Thoracic aorta (tissue), 2 donors: ENCODE data around the gene HSPE1. TPM values are rescaled to one million over a fixed set of nuclear protein-coding genes. Genes with fewer than 3 reads are reported as not detected.

ENCODE experiments used
- ATAC-seq: fragments of 150-250 bp; one replicate; pipeline ENCODE4 v1.8.0; 2017; ENCODE audit warnings: low read depth; ENCODE audit not compliant: insufficient number of reproducible peaks, low FRiP score
- DNase-seq: peaks from one replicate; pipeline ENCODE4 v3.0.0-alpha.2; 2020; ENCODE audit warnings: low spot score
- H3K27ac ChIP-seq, 2 donors: fragments of 200-600 bp; sonication (generic); 1 replicate in 1 of 2; 2 replicates in 1 of 2; pipeline ENCODE4 v1.5.1; 2016; ENCODE audit warnings: mild to moderate bottlenecking in 2 of 2, moderate library complexity in 2 of 2
- H3K27me3 ChIP-seq: fragments of 200-600 bp; sonication (generic); replicated peaks from 2 replicates; pipeline ENCODE4 v1.6.0; 2016; ENCODE audit warnings: mild to moderate bottlenecking; ENCODE audit not compliant: insufficient read depth
- H3K36me3 ChIP-seq: fragments of 200-600 bp; sonication (generic); one replicate; pipeline ENCODE4 v1.5.1; 2016
- H3K4me1 ChIP-seq, 2 donors: fragments of 200-600 bp; sonication (generic); 1 replicate in 1 of 2; 2 replicates in 1 of 2; pipeline versions ENCODE4 v1.5.1 to v1.6.0; 2016; ENCODE audit warnings: low read depth in 2 of 2, mild to moderate bottlenecking in 1 of 2; ENCODE audit not compliant: control insufficient read depth in 1 of 2
- H3K4me3 ChIP-seq: fragments of 200-600 bp; sonication (generic); 2 replicates; pipeline ENCODE4 v1.5.1; 2016; ENCODE audit warnings: mild to moderate bottlenecking
- H3K9me3 ChIP-seq: fragments of 200-600 bp; sonication (generic); 2 replicates; pipeline ENCODE4 v1.5.1; 2016
- total RNA-seq, 2 donors: library from RNA; depleted of rRNA; stranded (reverse); fragments of >200 nt; gene quantifications; one replicate each; pipeline versions ENCODE4 v1.1.0 to v1.2.3, GENCODE V29; 2016
- TF ChIP-seq, protein P1 (sequence below): fragments of 200-600 bp; sonication (generic); IDR thresholded peaks from one replicate; pipeline ENCODE4 v1.5.1; 2019; ENCODE audit warnings: antibody characterized with exemption

Gene HSPE1
- total RNA-seq, 2 donors from 2014 or later: 26.3 to 45.0 TPM

- ATAC-seq (no peak), DNase-seq (no peak)
- Histone ChIP-seq H3K36me3 (peaks cover 31% of the 10 kb centered on the region), H3K9me3 (peaks cover 13% of the 10 kb centered on the region), H3K27ac (no peak overlapping the region), H3K4me3 (no peak overlapping the region), H3K4me1 (no peaks in the 10 kb centered on the region), H3K27me3 (no peaks in the 10 kb centered on the region)
- TF ChIP-seq, protein P1, sequence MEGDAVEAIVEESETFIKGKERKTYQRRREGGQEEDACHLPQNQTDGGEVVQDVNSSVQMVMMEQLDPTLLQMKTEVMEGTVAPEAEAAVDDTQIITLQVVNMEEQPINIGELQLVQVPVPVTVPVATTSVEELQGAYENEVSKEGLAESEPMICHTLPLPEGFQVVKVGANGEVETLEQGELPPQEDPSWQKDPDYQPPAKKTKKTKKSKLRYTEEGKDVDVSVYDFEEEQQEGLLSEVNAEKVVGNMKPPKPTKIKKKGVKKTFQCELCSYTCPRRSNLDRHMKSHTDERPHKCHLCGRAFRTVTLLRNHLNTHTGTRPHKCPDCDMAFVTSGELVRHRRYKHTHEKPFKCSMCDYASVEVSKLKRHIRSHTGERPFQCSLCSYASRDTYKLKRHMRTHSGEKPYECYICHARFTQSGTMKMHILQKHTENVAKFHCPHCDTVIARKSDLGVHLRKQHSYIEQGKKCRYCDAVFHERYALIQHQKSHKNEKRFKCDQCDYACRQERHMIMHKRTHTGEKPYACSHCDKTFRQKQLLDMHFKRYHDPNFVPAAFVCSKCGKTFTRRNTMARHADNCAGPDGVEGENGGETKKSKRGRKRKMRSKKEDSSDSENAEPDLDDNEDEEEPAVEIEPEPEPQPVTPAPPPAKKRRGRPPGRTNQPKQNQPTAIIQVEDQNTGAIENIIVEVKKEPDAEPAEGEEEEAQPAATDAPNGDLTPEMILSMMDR: no peak
Measured at GRCh38 chr2:197486175-197486574, 14.0 kb upstream of the HSPE1 start.

DNA sequence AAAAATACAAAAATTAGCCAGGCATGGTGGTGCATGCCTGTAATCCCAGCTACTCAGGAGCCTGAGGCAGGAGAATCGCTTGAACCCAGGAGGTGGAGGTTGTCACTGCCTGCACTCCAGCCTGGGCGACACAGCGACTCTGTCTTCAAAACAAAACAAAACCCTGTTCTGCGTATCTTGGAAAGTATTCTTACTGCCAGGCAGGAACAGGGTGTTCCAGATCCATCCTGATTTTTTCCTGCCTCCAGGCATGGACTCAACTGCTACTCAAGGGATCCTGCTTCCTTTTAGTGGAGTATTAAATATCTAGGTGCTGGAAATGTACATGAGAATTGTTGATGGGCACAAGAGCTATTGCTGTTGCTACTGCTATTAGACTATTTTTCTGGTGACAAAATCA is 12.8 kb upstream of the HSPE1 start:
- ATAC-seq (no peak), DNase-seq (no peak)
- Histone ChIP-seq H3K27me3 (no peaks in the 10 kb centered on the region), H3K36me3 (peaks cover 39% of the 10 kb centered on the region), H3K9me3 (peaks cover 13% of the 10 kb centered on the region), H3K27ac (no peak overlapping the region), H3K4me3 (no peak overlapping the region), H3K4me1 (no peaks in the 10 kb centered on the region)
- TF ChIP-seq, protein P1: no peak

- H3K36me3 ChIP-seq: peaks cover 50% of the 10 kb centered on the region
Measured at GRCh38 chr2:197495433-197496134, 4.6 kb upstream of the HSPE1 start.

DNA sequence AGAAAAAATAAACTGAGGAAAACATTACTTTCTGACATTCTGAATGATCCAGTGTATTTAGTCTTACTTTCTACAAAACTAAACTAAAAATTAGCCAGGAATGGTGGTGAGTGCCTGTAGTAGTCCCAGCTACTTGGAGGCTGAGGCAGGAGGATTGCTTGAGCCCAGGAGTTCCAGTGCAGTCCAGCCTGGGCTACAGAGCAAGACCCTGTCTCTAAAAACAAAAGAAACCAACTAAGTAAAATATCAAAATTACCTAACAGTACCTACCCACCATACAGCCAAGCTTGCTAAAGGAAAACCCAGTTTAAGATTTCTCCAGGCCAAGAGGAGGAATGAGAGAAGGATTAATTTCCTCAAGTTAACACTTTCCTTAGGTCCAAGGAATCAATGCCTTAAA is 3.5 kb upstream of the HSPE1 start:
- H3K4me1 ChIP-seq: peaks cover 16 to 46% of the 10 kb centered on the region in 2 donors
- TF ChIP-seq, protein P1: no peak
- H3K27ac ChIP-seq: no peak overlapping the region
- H3K4me3 ChIP-seq: no peak overlapping the region
- DNase-seq (no peak), ATAC-seq (no peak)
- H3K36me3 ChIP-seq: peaks cover 44% of the 10 kb centered on the region
- H3K9me3 ChIP-seq: no peaks in the 10 kb centered on the region
- no peaks in the 10 kb centered on the region for H3K27me3 ChIP-seq

More at GRCh38 chr2:197495433-197496134, 4.6 kb upstream of the HSPE1 start:
- H3K4me3 ChIP-seq: no peak overlapping the region
- H3K9me3 ChIP-seq: no peaks in the 10 kb centered on the region
- no peaks in the 10 kb centered on the region for H3K27me3 ChIP-seq
- peaks cover 11 to 38% of the 10 kb centered on the region in 2 donors for H3K4me1 ChIP-seq
- DNase-seq (no peak), ATAC-seq (no peak)
- TF ChIP-seq, protein P1: no peak
- no peak overlapping the region for H3K27ac ChIP-seq

- Histone ChIP-seq H3K4me1 (peaks cover 22 to 53% of the 10 kb centered on the region in 2 donors), H3K27me3 (no peaks in the 10 kb centered on the region), H3K36me3 (peaks cover 38% of the 10 kb centered on the region), H3K27ac (no peak overlapping the region), H3K4me3 (no peak overlapping the region), H3K9me3 (no peaks in the 10 kb centered on the region)
- ATAC-seq (no peak), DNase-seq (no peak)
- TF ChIP-seq, protein P1: no peak
Measured at GRCh38 chr2:197497326-197497725, 2.9 kb upstream of the HSPE1 start.
